HAP-1 (cell line): ENCODE data around the gene CSTF3.

Experiments
- DNase-seq, 2 experiments: peaks; one replicate each; pipeline ENCODE4 v3.0.0-alpha.2; 2016 to 2020; ENCODE audit warnings: low spot score in 2 of 2
- H3K27me3 ChIP-seq: fragments of 250-450 bp; sonication (Bioruptor Pico); 2 replicates; pipeline ENCODE4 v1.5.1; 2020; ENCODE audit warnings: low read depth, mild to moderate bottlenecking, moderate library complexity
- H3K36me3 ChIP-seq: fragments of 250-450 bp; sonication (Bioruptor Pico); replicated peaks from 2 replicates; pipeline ENCODE4 v1.5.1; 2020; ENCODE audit warnings: mild to moderate bottlenecking
- H3K4me1 ChIP-seq: fragments of 250-450 bp; sonication (Bioruptor Pico); 2 replicates; pipeline ENCODE4 v1.5.1; 2020; ENCODE audit warnings: mild to moderate bottlenecking
- H3K4me3 ChIP-seq: fragments of 250-450 bp; sonication (Bioruptor Pico); 2 replicates; pipeline ENCODE4 v1.5.1; 2020; ENCODE audit warnings: mild to moderate bottlenecking, moderate library complexity
- H3K9me3 ChIP-seq: fragments of 250-450 bp; sonication (Bioruptor Pico); 2 replicates; pipeline ENCODE4 v1.5.1; 2020; ENCODE audit warnings: mild to moderate bottlenecking, moderate library complexity
- in situ Hi-C: fragments of 300-500 bp; cut with MboI; formaldehyde crosslinking; loops from 3 replicates; pipeline ENCODE4 v1.14.3; 2020; ENCODE audit warnings: low sequenced_read_pairs, inconsistent platforms, mixed read lengths

CSTF3 gene

DNA sequence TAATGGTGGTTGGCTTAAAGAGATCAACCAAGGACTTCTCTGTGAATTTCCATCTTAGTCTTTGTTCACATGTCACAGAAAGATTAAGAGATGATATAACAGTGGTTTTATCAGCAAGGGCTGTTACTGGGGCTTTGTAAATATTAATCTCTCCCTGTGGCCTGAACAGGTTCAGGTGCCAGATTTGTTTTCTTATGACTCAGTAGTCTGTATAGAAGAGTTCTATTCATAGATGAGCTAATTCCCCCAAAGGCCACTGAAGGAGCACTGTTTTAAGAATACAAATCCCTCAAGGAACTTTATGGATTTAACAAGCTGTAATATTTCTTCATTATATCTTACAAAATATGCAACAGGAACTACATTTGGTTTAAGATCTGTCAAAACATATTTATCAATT lies 71.5 kb downstream of the CSTF3 start:
- peak in 1 of 2 experiments; percentile 8 for DNase-seq
- peaks cover 26% of the 10 kb centered on the region for H3K36me3 ChIP-seq
- no peaks in the 10 kb centered on the region for H3K4me1 ChIP-seq
- H3K4me3 ChIP-seq = no peak overlapping the region
- in situ Hi-C loops = no loop called here
- no peaks in the 10 kb centered on the region for H3K27me3 ChIP-seq
- no peaks in the 10 kb centered on the region for H3K9me3 ChIP-seq

- no peak for DNase-seq
- H3K4me1 ChIP-seq = no peaks in the 10 kb centered on the region
- peaks cover 45% of the 10 kb centered on the region for H3K36me3 ChIP-seq
- in situ Hi-C loops = no loop called here
- H3K9me3 ChIP-seq = no peaks in the 10 kb centered on the region
- H3K27me3 ChIP-seq = no peaks in the 10 kb centered on the region
- H3K4me3 ChIP-seq = no peak overlapping the region
Measured at GRCh38 chr11:33086017-33086416, 75.3 kb downstream of the CSTF3 start.

GRCh38 chr11:33083918-33084317 lies 77.4 kb downstream of the CSTF3 start:
- Histone ChIP-seq H3K36me3 (peaks cover 51% of the 10 kb centered on the region), H3K9me3 (no peaks in the 10 kb centered on the region), H3K27me3 (no peaks in the 10 kb centered on the region), H3K4me1 (no peaks in the 10 kb centered on the region), H3K4me3 (no peak overlapping the region)
- no peak for DNase-seq
- in situ Hi-C loops = no loop called here

GRCh38 chr11:33072465-33072864 lies 88.8 kb downstream of the CSTF3 start:
- H3K4me3 ChIP-seq = no peak overlapping the region
- H3K9me3 ChIP-seq = no peaks in the 10 kb centered on the region
- no peaks in the 10 kb centered on the region for H3K4me1 ChIP-seq
- no peaks in the 10 kb centered on the region for H3K27me3 ChIP-seq
- in situ Hi-C loops = no loop called here
- DNase-seq = no peak
- peaks cover 40% of the 10 kb centered on the region for H3K36me3 ChIP-seq

DNA sequence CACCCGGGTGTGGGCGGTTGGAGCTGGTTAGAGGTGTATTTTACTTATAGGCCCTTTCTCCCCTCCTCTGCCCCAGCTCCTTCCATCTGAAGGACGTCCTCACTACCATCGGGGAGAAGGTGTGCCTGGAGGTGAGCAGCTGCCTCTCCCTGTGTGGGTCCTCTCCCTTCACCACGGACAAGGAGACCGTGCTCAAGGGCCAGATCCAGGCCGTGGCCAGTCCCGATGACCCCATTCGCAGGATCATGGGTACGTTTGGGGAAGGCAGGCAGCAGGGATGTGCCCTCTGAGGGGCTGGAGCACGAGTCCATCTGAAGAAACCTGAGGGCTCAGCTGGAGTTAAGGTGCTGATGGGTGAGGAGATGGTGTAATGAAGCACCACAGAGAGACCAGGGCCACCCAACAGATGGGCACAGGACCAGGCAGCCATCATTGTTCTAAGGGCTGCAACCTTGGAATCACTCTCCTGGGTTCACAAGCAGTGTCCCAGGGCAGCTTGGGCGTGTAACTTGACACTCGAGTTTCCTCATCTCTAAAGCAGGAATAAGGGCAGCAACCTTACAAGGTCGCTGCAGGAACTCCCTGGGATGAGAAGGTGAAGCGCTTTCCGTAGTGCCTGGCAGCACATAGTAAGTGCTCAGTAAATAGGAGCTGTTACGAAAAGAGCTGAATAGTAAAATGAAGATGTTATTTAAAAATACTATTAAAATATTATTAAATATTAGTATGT lies 92.5 kb downstream of the CSTF3 start:
- H3K4me1 ChIP-seq = no peaks in the 10 kb centered on the region
- DNase-seq = no peak
- no peaks in the 10 kb centered on the region for H3K9me3 ChIP-seq
- in situ Hi-C loops = no loop called here
- H3K4me3 ChIP-seq = no peak overlapping the region
- no peaks in the 10 kb centered on the region for H3K27me3 ChIP-seq
- peaks cover 27% of the 10 kb centered on the region for H3K36me3 ChIP-seq

- no peaks in the 10 kb centered on the region for H3K27me3 ChIP-seq
Measured at GRCh38 chr11:33067294-33067693, 94.0 kb downstream of the CSTF3 start.

DNA sequence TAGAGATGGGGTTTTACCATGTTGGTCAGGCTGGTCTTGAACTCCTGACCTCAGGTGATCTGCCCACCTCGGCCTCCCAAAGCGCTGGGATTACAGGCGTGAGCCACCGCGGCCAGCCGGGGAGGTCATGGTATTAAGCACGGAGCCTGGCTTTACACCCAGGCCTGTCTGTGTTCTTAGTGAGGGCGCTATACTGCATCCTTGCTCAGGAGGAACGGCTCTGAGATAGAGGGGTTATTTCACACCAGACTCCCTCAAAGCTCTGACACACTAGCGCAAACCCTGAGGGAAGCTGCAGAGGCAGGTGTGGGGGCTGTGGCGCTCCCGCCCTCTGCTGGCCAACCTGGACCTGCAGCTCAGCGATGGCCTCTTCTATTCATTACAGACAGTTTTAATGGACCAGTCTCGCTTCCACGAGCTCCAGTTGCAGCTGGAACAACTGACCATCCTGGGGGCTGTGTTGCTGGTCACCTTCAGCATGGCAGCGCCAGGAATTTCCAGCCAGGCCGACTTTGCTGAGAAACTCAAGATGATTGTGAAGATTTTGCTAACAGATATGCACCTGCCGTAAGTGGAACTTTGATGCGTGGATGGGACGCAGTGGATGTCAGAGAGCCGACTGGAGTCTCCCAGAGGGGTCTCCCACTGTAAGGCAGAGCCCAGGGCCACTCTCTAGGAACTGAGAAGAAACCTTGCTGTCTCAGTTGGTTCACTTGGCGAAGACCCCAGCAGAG lies 95.7 kb downstream of the CSTF3 start:
- in situ Hi-C loops = no loop called here

More at GRCh38 chr11:33067294-33067693, 94.0 kb downstream of the CSTF3 start:
- no peaks in the 10 kb centered on the region for H3K9me3 ChIP-seq
- DNase-seq = no peak
- H3K4me1 ChIP-seq = no peaks in the 10 kb centered on the region
- in situ Hi-C loops = no loop called here
- H3K36me3 ChIP-seq = peaks cover 20% of the 10 kb centered on the region
- H3K4me3 ChIP-seq = no peak overlapping the region

GRCh38 chr11:33064866-33065265 lies 96.4 kb downstream of the CSTF3 start:
- Histone ChIP-seq H3K4me3 (no peak overlapping the region), H3K4me1 (no peaks in the 10 kb centered on the region), H3K9me3 (no peaks in the 10 kb centered on the region), H3K36me3 (peaks cover 8% of the 10 kb centered on the region), H3K27me3 (no peaks in the 10 kb centered on the region)
- DNase-seq = no peak
- in situ Hi-C loops = loop anchor here (5.0 kb wide), 1 partner anchor 93 kb away; no protein-coding TSS in a partner anchor

More for the DNA sequence above, 95.7 kb downstream of the CSTF3 start:
- DNase-seq = peak; percentile 82 to 84
- Histone ChIP-seq H3K27me3 (no peaks in the 10 kb centered on the region), H3K9me3 (no peaks in the 10 kb centered on the region), H3K4me1 (no peaks in the 10 kb centered on the region), H3K36me3 (peaks cover 12% of the 10 kb centered on the region), H3K4me3 (no peak overlapping the region)

GRCh38 chr11:33064033-33064825 lies 97.1 kb downstream of the CSTF3 start:
- no peak overlapping the region for H3K4me3 ChIP-seq
- H3K36me3 ChIP-seq = peaks cover 8% of the 10 kb centered on the region
- in situ Hi-C loops = loop anchor here (5.0 kb wide), 1 partner anchor 92 kb away; no protein-coding TSS in a partner anchor
- no peaks in the 10 kb centered on the region for H3K4me1 ChIP-seq
- H3K9me3 ChIP-seq = no peaks in the 10 kb centered on the region
- DNase-seq = no peak
- H3K27me3 ChIP-seq = no peaks in the 10 kb centered on the region

GRCh38 chr11:33063326-33063881 lies 97.9 kb downstream of the CSTF3 start:
- H3K27me3 ChIP-seq = no peaks in the 10 kb centered on the region
- H3K4me1 ChIP-seq = no peaks in the 10 kb centered on the region
- no peak overlapping the region for H3K4me3 ChIP-seq
- H3K9me3 ChIP-seq = no peaks in the 10 kb centered on the region
- H3K36me3 ChIP-seq = peaks cover 5% of the 10 kb centered on the region
- in situ Hi-C loops = loop anchor here (5.0 kb wide), 1 partner anchor 91 kb away; no protein-coding TSS in a partner anchor
- no peak for DNase-seq

DNA sequence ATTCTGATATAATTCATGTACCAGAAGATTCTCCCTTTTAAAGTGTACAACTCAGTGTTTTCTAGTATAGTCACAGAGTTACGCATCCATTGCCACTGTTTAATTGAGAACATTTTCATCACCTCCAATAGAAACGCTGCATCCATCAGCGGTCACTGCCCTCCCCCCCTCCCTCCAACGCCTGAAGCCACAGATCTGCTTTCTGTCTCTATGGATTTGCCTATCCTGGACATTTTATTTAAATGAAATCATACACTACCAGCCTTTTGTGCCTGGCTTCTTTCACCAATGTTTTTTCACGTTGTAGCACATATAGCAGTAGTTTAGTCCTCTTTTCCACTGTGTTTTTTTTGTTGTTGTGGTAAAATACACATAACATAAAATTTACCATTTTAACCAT lies 99.1 kb downstream of the CSTF3 start:
- in situ Hi-C loops = loop anchor here (5.0 kb wide), 1 partner anchor 90 kb away; no protein-coding TSS in a partner anchor
- Histone ChIP-seq H3K36me3 (peaks cover 6% of the 10 kb centered on the region), H3K4me1 (no peaks in the 10 kb centered on the region)

GRCh38 chr11:33060271-33060670 lies 101.0 kb downstream of the CSTF3 start:
- Histone ChIP-seq H3K27me3 (no peaks in the 10 kb centered on the region), H3K4me1 (no peaks in the 10 kb centered on the region), H3K9me3 (no peaks in the 10 kb centered on the region), H3K4me3 (no peak overlapping the region), H3K36me3 (peaks cover 7% of the 10 kb centered on the region)
- no peak for DNase-seq
- in situ Hi-C loops = loop anchor here (5.0 kb wide), 1 partner anchor 88 kb away; no protein-coding TSS in a partner anchor

More for the DNA sequence above, 99.1 kb downstream of the CSTF3 start:
- Histone ChIP-seq H3K27me3 (no peaks in the 10 kb centered on the region), H3K9me3 (no peaks in the 10 kb centered on the region), H3K4me3 (no peak overlapping the region)
- no peak for DNase-seq

GRCh38 chr11:33059331-33060007 lies 101.8 kb downstream of the CSTF3 start:
- H3K36me3 ChIP-seq = peaks cover 7% of the 10 kb centered on the region
- in situ Hi-C loops = loop anchor here (5.0 kb wide), 1 partner anchor 87 kb away; no protein-coding TSS in a partner anchor
- DNase-seq = no peak
- no peaks in the 10 kb centered on the region for H3K4me1 ChIP-seq
- no peaks in the 10 kb centered on the region for H3K27me3 ChIP-seq
- no peaks in the 10 kb centered on the region for H3K9me3 ChIP-seq
- no peak overlapping the region for H3K4me3 ChIP-seq
